Thyroid gland (tissue), 4 donors: ENCODE measurements around the gene UBE2H.

Source experiments
- CTCF ChIP-seq, 6 experiments: fragments of 200-600 bp in 3 of 6; fragments of 450-650 bp in 3 of 6; sonication (generic) in 3 of 6; IDR thresholded peaks; one replicate each; pipeline ENCODE4 v1.5.1; 2016 to 2019; ENCODE audit warnings: antibody characterized with exemption in 6 of 6, mild to moderate bottlenecking in 2 of 6, inconsistent platforms in 1 of 6, moderate library complexity in 1 of 6
- POLR2A ChIP-seq, 2 donors: fragments of 450-650 bp; IDR thresholded peaks; one replicate each; pipeline ENCODE4 v1.6.1; 2017; ENCODE audit warnings: antibody characterized with exemption in 2 of 2, mild to moderate bottlenecking in 2 of 2, moderate library complexity in 1 of 2

GRCh38 chr7:129843365-129843898 lies 109.3 kb downstream of the UBE2H start:
- TF ChIP-seq CTCF (IDR thresholded peaks at IDR 0.05), result no peak
- no peak for TF ChIP-seq POLR2A (IDR thresholded peaks at IDR 0.05)
